ENCODE results near the gene GYPA. TPM values are rescaled to one million over a fixed set of nuclear protein-coding genes. Genes with fewer than 3 reads are reported as not detected.

Gene GYPA
- total RNA-seq, 1 experiment from 2014 or later: not detected

GRCh38 chr4:144174401-144175067 lies 34.0 kb upstream of the GYPA start:
- Histone ChIP-seq H2AK5ac (ENCODE audit: insufficient read length, low read length) (no peak overlapping the region), H2BK5ac (ENCODE audit: insufficient read length, low read length) (no peak overlapping the region), H4K91ac (ENCODE audit: insufficient read length, low read depth, low read length) (no peak overlapping the region), H2BK15ac (ENCODE audit: low read depth, low read length) (no peak overlapping the region), H2BK20ac (ENCODE audit: low read depth, low read length, poor library complexity, severe bottlenecking) (no peak overlapping the region), H3K9ac (ENCODE audit: extremely low read depth, insufficient read length, low read length) (no peak overlapping the region), H4K5ac (ENCODE audit: insufficient read length, low read depth, low read length) (no peak overlapping the region), H3T11ph (ENCODE audit: low read length) (no peak overlapping the region), H2BK120ac (ENCODE audit: low read depth, low read length, poor library complexity, severe bottlenecking) (no peak overlapping the region), H3K23ac (ENCODE audit: insufficient read length, low read depth, low read length) (no peak overlapping the region), H3K4ac (ENCODE audit: low read depth, low read length) (no peak overlapping the region), H2AFZ (ENCODE audit: low read length) (peak overlapping the region; percentile 77), H3K4me2 (ENCODE audit: insufficient read depth, insufficient read length, low read length) (no peak overlapping the region), H3K27me3 (ENCODE audit: insufficient read depth, low read length) (no peaks in the 10 kb centered on the region), H3K14ac (ENCODE audit: insufficient read depth, low read length) (no peak overlapping the region), H3K9me3 (ENCODE audit: control insufficient read depth, low read depth, low read length) (no peaks in the 10 kb centered on the region), H3K56ac (ENCODE audit: insufficient read length, low read depth, low read length) (no peak overlapping the region), H2BK12ac (ENCODE audit: insufficient read length, low read depth, low read length) (no peak overlapping the region), H4K20me1 (ENCODE audit: control insufficient read depth, insufficient read depth, insufficient read length) (no peaks in the 10 kb centered on the region), H3K27ac (ENCODE audit: insufficient read length, low read depth, low read length) (no peak overlapping the region), H3K79me1 (ENCODE audit: insufficient read depth, low read depth, low read length, poor library complexity, severe bottlenecking) (no peaks in the 10 kb centered on the region), H4K8ac (replicated peaks; ENCODE audit: insufficient read length, low read depth, low read length) (no peak overlapping the region), H3K23me2 (ENCODE audit: insufficient read length, low read depth, low read length, poor library complexity, severe bottlenecking) (no peaks in the 10 kb centered on the region), H3K18ac (ENCODE audit: insufficient read length, low read depth, low read length) (no peak overlapping the region), H3K79me2 (ENCODE audit: insufficient read depth, low read length) (no peaks in the 10 kb centered on the region), H3K4me1 (ENCODE audit: insufficient read depth, low read length) (peaks cover 4% of the 10 kb centered on the region; the same call in 1 of the 2 replicates)
- no peak for DNase-seq
- no peak overlapping the region for H3K27ac Mint-ChIP-seq
- H3K9me3 Mint-ChIP-seq: no peaks in the 10 kb centered on the region
- peak; percentile 73 for TF ChIP-seq CTCF (conservative IDR thresholded peaks at IDR 0.05)
- no peaks in the 10 kb centered on the region for H3K36me3 Mint-ChIP-seq (ENCODE audit: insufficient read depth in 1 of 3, low read depth in 3 of 3)
- H3K4me1 Mint-ChIP-seq: peaks cover 13% of the 10 kb centered on the region in 2 experiments
- H3K4me3 Mint-ChIP-seq: no peak overlapping the region
- no peaks in the 10 kb centered on the region; the same call in 1 of the 2 replicates for H3K27me3 Mint-ChIP-seq (ENCODE audit: low read depth)
- WGBS (ENCODE audit: extremely low coverage, insufficient read length, low lambda C conversion rate): no CpG with 5 or more reads among the region's 5 CpGs
